GM12892 (cell line): Measurements from ENCODE around the gene ZKSCAN2.

ENCODE experiments used
- POLR2A ChIP-seq: IDR thresholded peaks from 2 replicates; pipeline ENCODE4 v1.6.1; 2011; ENCODE audit warnings: low read depth, low read length, control low read depth
- POLR2AphosphoS5 ChIP-seq: IDR thresholded peaks from 2 replicates; pipeline ENCODE4 v1.6.1; 2011; ENCODE audit warnings: low read depth, low read length, control low read depth

GRCh38 chr16:25264597-25264996, 7.0 kb upstream of the ZKSCAN2 start:
- no peak for TF ChIP-seq POLR2AphosphoS5
- TF ChIP-seq POLR2A = no peak
